Effector memory CD4-positive, alpha-beta T cell (primary cell): ENCODE results near the gene WIPI1.
"Not testable (repeated sequence)": the region's sequence is repeated elsewhere in the genome, so short reads cannot be mapped to it uniquely, and the experiment has no call there.

ENCODE experiments used
- DNase-seq, 3 donors: peaks; one replicate each; pipeline ENCODE4 v3.0.0-alpha.2; 2020
- H3K27ac ChIP-seq: 2 replicates; pipeline ENCODE4 v1.7.0; 2013; ENCODE audit warnings: mild to moderate bottlenecking, low read length, moderate library complexity; ENCODE audit not compliant: insufficient read depth, poor library complexity, severe bottlenecking
- H3K27me3 ChIP-seq: replicated peaks from 2 replicates; pipeline ENCODE4 v1.7.0; 2013; ENCODE audit warnings: mild to moderate bottlenecking, low read length; ENCODE audit not compliant: insufficient read depth, control insufficient read depth, poor library complexity, severe bottlenecking
- H3K36me3 ChIP-seq: 2 replicates; pipeline ENCODE4 v1.7.0; 2013; ENCODE audit warnings: mild to moderate bottlenecking, low read length, moderate library complexity; ENCODE audit not compliant: control insufficient read depth, insufficient read depth
- H3K4me1 ChIP-seq: 2 replicates; pipeline ENCODE4 v1.7.0; 2013; ENCODE audit warnings: low read length, mild to moderate bottlenecking; ENCODE audit not compliant: control insufficient read depth, insufficient read depth, poor library complexity, severe bottlenecking
- H3K4me3 ChIP-seq: 2 replicates; pipeline ENCODE4 v1.7.0; 2013; ENCODE audit warnings: low read length, low read depth, mild to moderate bottlenecking; ENCODE audit not compliant: insufficient read depth, poor library complexity, severe bottlenecking
- H3K9me3 ChIP-seq: 2 replicates; pipeline ENCODE4 v1.7.0; 2013; ENCODE audit warnings: mild to moderate bottlenecking, low read length, moderate library complexity; ENCODE audit not compliant: control insufficient read depth
- total RNA-seq, 3 donors: gene quantifications; one replicate each; lab custom pipeline; 2026; lab: John Stamatoyannopoulos, UW

The WIPI1 gene
- total RNA-seq, result 6.4 to 6.6 (median 6.6) reads per million in 3 donors

DNA sequence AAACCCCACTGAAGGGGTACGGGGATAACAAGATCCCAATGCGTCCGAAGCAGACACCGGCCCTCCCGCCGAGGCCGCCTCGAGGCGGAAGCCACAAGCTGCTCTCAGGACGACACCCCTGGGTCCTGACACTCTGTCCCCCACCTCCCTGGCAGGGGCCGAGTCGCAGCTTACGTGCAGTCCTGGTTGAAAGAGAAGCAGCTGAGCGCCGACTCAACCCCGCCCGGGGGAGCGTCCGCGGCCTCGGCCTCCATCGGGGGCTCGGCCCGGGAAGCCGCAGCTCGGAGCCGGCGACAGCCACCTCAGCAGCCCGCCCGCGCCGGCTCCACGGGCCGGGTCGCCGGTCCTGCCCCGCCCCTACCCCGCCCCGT lies at the start of gene WIPI1:
TSS of gene WIPI1 (minus strand) at position 329 of the 371 bp plus-strand sequence. CDS start at position 254, 75 bp downstream.
- no peak for DNase-seq
- peak within 1 kb of the TSS; percentile 75 for H3K4me3 ChIP-seq

DNA sequence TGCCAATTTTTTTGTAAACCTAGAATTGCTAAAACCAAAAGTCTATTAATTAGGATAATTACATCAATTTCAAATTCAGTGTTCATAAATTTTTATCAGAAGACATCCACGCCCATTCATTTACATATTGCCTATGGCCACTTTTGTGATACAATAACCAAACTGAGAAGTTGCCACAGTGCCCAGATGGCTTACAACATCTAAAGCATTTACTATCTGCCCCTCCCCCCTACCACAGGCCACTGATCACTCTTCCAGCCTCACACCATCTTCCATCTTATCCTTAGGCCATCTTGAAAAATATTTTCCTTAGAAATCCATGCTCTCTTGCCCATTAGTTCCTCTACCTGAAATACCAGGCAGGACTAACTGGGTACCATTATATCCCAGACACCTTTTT lies 48.7 kb upstream of the WIPI1 start:
- no peak for DNase-seq

More for the DNA sequence above, at the start of gene WIPI1:
- H3K27me3 ChIP-seq, result no peaks in the 10 kb centered on the region
- H3K36me3 ChIP-seq, result no peaks in the 10 kb centered on the region
- peak within 1 kb of the TSS; percentile 69 for H3K27ac ChIP-seq
- H3K9me3 ChIP-seq, result no peaks in the 10 kb centered on the region
- peaks cover 34% of the 10 kb centered on the region for H3K4me1 ChIP-seq

DNA sequence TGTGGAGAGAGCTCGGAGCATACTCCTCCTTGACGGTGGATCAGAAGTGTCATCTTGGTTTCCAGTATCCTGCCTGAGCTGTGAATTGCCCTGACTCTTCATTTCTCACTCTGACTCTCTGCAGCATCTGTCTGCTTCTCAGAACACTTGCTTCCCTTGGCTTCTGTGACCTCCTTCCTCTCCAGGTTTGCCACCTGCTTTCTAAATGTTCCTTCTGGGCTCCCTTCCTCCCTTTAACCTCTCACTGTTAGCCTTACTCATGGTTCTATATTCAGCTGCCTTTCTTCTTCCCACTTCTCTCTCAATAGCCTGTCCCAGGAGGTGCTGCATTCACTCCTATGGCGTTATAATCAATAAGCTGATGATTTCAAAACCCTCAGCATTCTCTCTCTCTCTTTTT lies 43.8 kb upstream of the WIPI1 start:
- no peak overlapping the region for H3K27ac ChIP-seq
- H3K4me3 ChIP-seq, result no peak overlapping the region
- H3K27me3 ChIP-seq, result no peaks in the 10 kb centered on the region
- H3K36me3 ChIP-seq, result no peaks in the 10 kb centered on the region
- H3K4me1 ChIP-seq, result no peaks in the 10 kb centered on the region
- H3K9me3 ChIP-seq, result no peaks in the 10 kb centered on the region
- DNase-seq, result no peak

More for the DNA sequence above, 48.7 kb upstream of the WIPI1 start:
- Histone ChIP-seq H3K27me3 (no peaks in the 10 kb centered on the region), H3K36me3 (no peaks in the 10 kb centered on the region), H3K4me3 (no peak overlapping the region), H3K4me1 (no peaks in the 10 kb centered on the region), H3K9me3 (no peaks in the 10 kb centered on the region), H3K27ac (no peak overlapping the region)

DNA sequence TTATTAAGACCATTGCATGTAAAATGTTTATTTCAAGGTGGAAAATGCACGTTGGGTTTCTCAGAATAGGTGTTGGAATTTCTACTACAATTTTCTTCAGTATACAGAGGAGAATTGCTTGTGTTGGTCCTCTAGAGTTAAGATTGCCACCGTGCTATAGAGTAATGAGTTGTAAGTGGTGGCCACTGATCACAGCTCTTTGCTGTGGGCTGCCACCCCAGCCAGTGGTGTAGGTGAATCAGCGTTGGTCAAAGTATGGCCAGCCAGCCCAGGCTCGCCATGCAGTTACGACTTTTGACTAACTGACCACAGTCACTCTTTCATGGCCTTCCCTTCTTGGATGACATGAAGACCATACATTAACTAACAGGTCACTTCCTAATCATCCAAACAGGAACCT lies 42.3 kb upstream of the WIPI1 start:
- DNase-seq, result no peak
- Histone ChIP-seq H3K27me3 (no peaks in the 10 kb centered on the region), H3K27ac (no peak overlapping the region), H3K4me1 (no peaks in the 10 kb centered on the region), H3K9me3 (no peaks in the 10 kb centered on the region), H3K36me3 (no peaks in the 10 kb centered on the region), H3K4me3 (no peak overlapping the region)

- Histone ChIP-seq H3K4me1 (no peaks in the 10 kb centered on the region), H3K27me3 (no peaks in the 10 kb centered on the region), H3K27ac (no peak overlapping the region), H3K36me3 (no peaks in the 10 kb centered on the region), H3K9me3 (no peaks in the 10 kb centered on the region), H3K4me3 (no peak overlapping the region)
- DNase-seq, result no peak
These were observed 41.4 kb upstream of the WIPI1 start for GRCh38 chr17:68498479-68499326.

DNA sequence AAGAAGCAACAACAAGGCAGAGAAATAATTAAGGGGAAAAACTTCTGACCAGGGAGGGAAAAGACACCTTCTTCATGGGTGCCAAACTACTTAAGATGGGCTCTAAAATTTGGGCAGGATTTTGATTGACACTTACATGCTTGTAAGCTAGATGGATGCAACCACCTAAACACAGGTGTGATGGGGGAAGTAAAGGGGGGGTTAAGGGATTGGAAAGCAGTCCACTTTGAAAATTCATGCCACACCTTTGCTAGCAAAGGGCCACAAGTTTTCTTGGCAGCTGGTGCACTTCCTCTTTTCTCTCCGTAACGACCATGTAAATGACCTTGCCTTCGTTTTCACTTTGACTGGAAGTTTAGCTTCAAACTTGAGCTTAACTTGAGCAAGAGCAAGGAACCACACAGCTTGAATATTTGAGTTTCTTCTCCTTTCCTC lies 40.6 kb upstream of the WIPI1 start:
- DNase-seq, result no peak
- no peaks in the 10 kb centered on the region for H3K4me1 ChIP-seq

DNA sequence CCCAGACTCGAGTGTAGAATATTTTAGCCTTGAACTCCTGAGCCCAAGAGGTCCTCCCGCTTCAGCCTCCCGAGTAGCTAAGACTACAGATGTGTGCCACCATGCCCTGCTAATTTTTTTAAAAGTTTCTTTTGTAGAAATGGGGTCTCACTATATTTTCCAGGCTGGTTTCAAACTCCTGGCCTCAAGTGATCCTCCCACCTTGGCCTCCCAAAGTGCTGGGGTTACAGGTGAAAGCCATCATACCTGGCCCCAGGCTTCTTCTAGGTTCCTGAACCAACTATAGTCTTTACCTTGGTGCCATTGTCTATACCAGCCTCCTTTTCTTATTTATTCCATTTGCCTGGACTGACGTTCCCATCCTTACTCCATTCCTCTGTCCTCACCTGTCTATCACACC lies 37.8 kb upstream of the WIPI1 start:
- no peaks in the 10 kb centered on the region for H3K9me3 ChIP-seq
- no peak overlapping the region for H3K27ac ChIP-seq
- H3K4me1 ChIP-seq, result no peaks in the 10 kb centered on the region
- no peaks in the 10 kb centered on the region for H3K36me3 ChIP-seq
- DNase-seq, result no peak
- no peaks in the 10 kb centered on the region for H3K27me3 ChIP-seq
- no peak overlapping the region for H3K4me3 ChIP-seq

More for the DNA sequence above, 40.6 kb upstream of the WIPI1 start:
- H3K9me3 ChIP-seq, result no peaks in the 10 kb centered on the region
- no peaks in the 10 kb centered on the region for H3K27me3 ChIP-seq
- H3K27ac ChIP-seq, result no peak overlapping the region
- H3K4me3 ChIP-seq, result no peak overlapping the region
- H3K36me3 ChIP-seq, result no peaks in the 10 kb centered on the region

DNA sequence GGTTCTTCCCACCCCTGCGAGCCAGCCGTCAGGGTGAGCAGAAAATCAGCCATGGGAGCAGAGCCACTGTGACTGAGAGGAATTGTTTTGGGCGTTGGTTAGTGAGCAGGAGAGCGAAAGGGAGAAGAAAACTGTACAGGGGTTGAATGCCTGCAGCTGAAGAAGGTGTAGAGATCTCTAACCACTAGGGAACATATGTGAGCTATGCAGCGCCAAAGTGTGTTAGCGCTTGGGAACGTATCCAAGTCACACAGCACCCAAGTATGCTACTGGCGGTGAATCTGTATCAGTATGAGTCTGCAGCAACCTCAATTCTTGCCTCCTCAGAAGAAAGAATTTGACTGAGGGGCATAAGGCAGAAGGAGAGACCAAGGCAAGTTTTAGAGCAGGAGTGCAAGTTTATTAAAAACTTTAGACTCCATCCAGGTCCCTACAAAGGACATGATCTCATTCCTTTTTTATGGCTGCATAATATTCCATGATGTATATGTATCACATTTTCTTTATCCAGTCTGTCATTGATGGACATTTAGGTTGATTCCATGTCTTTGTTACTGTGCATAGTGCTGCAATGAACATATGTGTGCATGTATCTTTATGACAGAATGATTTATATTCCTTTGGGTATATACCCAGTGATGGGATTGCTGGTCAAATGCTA lies 35.2 kb upstream of the WIPI1 start:
- H3K36me3 ChIP-seq, H3K27ac ChIP-seq, H3K4me3 ChIP-seq, H3K9me3 ChIP-seq, H3K27me3 ChIP-seq, DNase-seq, H3K4me1 ChIP-seq: not testable (repeated sequence)

- Histone ChIP-seq H3K36me3 (no peaks in the 10 kb centered on the region), H3K27ac (no peak overlapping the region), H3K4me3 (no peak overlapping the region), H3K27me3 (no peaks in the 10 kb centered on the region), H3K4me1 (peaks cover 12% of the 10 kb centered on the region), H3K9me3 (no peaks in the 10 kb centered on the region)
- no peak for DNase-seq
These were observed 34.3 kb upstream of the WIPI1 start for GRCh38 chr17:68491381-68492231.
